Omental fat pad (tissue), 4 donors: ENCODE measurements around the gene DFFB. TPM values are rescaled to one million over a fixed set of nuclear protein-coding genes. Genes with fewer than 3 reads are reported as not detected.

ENCODE experiments used
- ATAC-seq: fragments of 150-250 bp; one replicate; pipeline ENCODE4 v1.9.1; 2016; ENCODE audit warnings: mild to moderate bottlenecking, moderate library complexity; ENCODE audit not compliant: low FRiP score
- DNase-seq: peaks from one replicate; pipeline ENCODE4 v3.0.0-alpha.2; 2019; ENCODE audit warnings: low spot score
- total RNA-seq, 4 donors: library from RNA; depleted of rRNA; stranded (reverse); fragments of >200 nt; gene quantifications; one replicate each; pipeline ENCODE4 v1.1.0, GENCODE V29; 2016
- TF ChIP-seq, protein P1 (sequence below), 3 donors: fragments of 450-650 bp; IDR thresholded peaks; one replicate each; pipeline ENCODE4 v1.5.1; 2016 to 2017; ENCODE audit warnings: antibody characterized with exemption in 3 of 3, mild to moderate bottlenecking in 3 of 3, moderate library complexity in 2 of 3

The DFFB gene
- total RNA-seq, 4 donors from 2014 or later = 4.6 to 16.2 (median 6.9) TPM

DNA sequence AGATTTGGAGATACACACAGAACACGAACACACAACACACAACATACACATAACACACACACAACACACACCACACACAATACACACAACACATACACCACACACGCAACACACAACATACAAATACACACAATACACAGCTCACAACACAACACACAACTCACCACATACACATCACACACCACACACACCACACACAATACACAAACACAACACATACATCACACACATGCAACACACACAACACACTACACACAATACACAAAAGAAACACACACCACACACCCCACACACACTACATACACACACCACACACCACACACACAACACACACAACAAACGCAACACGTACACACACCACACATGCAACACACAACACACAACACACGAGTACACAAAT lies 71.8 kb downstream of the DFFB start:
- TF ChIP-seq, protein P1, sequence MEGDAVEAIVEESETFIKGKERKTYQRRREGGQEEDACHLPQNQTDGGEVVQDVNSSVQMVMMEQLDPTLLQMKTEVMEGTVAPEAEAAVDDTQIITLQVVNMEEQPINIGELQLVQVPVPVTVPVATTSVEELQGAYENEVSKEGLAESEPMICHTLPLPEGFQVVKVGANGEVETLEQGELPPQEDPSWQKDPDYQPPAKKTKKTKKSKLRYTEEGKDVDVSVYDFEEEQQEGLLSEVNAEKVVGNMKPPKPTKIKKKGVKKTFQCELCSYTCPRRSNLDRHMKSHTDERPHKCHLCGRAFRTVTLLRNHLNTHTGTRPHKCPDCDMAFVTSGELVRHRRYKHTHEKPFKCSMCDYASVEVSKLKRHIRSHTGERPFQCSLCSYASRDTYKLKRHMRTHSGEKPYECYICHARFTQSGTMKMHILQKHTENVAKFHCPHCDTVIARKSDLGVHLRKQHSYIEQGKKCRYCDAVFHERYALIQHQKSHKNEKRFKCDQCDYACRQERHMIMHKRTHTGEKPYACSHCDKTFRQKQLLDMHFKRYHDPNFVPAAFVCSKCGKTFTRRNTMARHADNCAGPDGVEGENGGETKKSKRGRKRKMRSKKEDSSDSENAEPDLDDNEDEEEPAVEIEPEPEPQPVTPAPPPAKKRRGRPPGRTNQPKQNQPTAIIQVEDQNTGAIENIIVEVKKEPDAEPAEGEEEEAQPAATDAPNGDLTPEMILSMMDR (IDR thresholded peaks at IDR 0.05) = no peak

DNA sequence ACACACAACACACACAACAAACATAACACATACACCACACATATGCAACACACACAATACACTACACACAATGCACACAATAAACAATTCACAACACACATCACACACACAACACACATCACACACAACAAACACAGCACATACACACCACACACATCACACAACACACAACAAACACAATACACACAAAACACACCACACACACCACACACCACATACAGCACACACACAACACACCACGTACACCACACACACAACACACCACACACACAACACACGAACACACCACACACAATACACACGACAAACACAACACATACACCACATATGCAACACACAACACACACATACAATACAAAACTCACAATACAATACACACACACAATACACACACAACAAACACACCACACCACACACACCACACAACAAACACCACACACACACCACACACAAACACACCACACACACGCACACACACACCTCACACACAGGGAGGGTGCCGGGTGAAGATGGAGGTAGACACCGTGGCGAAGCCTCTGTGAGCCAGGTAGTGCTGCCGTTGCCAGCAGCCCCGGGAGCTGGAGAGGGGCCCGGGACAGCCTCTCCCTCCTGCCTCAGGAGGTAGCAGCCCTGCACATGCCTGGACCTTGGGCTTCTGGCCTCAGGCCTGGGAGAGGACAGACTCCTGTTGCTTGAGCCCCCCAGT lies 73.2 kb downstream of the DFFB start:
- no peak for ATAC-seq
- TF ChIP-seq, protein P1 (IDR thresholded peaks at IDR 0.05) = no peak
- DNase-seq = no peak

More for the DNA sequence above, 71.8 kb downstream of the DFFB start:
- DNase-seq (no peak), ATAC-seq (no peak)

DNA sequence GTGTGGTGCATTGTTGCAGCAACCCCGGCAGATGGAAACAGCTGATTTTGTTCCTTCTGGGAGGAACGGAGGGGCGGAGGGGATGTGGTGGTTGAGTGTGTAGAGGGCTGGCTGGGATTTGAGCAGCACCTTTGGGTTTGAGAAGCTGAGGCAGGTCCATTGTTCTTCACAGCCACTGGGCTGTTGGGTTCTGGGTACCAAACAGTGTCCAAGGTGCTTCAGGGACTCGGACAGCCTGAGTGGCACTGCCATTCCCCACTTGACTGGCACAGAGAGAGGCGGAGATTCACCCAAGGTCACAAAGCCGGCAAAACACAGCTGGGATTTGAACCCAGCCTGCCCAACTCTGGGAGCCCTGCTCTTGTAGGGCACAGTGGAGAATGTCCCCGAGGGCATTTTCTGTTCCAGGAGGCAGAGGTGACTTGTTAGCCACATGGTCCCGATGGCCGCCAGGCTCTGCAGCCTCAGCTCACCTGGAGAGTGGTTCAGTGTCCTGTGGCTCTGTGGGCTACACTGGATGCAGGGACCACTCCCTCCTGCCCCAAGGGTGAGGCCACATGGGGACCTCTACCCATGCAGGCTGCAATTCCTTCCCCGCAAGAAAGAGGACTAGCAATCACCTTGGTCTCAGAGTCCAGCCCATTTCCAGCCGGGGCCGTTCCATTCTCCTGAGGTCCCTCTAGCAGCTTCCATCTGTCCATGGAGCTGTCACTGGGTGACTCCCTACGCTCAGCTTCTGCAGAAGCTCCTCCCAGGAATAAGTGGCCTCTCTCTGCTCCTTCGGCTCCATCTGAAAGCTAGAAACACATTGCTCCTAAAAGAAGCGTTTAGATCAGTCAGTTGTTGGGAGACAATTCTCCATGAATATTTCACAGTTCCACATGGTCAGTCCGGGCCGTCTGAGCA lies 74.0 kb downstream of the DFFB start:
- TF ChIP-seq, protein P1 (IDR thresholded peaks at IDR 0.05) = no peak
- ATAC-seq (no peak), DNase-seq (no peak)

DNA sequence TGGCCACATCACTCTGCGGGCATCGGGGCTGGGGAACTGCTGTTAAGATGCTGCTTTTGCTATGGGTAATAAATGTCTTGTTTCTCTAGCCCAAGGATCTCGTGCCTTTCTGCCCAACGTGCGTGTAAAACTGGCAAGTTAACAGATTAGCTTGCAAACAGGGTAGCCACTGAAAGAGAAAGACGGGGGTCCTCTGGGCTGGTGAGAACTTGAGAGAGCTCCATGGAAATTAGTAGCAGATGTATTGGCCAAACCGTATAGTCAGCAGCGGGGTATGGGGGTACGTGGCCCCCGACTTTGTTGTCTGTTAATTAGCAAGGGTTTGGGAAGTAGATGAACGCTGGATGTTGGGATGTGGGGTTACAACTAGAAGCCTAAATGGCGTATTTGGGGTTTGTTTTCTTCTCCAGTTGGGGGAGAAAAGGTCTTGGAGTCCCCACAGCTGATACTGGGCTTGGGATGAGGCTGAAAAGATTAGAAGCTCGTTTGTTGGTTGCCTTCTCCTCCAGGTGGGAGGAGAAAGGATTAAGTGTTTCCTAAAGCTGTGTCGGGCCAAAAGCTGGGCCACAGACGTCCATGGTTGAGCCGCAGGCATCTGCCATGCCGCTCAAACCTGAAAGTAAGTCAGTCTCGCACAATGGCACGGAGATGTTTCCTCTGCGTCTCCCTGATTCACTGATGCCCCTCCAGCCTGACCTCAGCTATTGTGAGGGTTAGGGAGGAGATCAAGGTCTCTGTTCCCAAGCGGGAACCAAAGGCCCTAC lies 75.1 kb downstream of the DFFB start:
- DNase-seq (no peak), ATAC-seq (no peak)
- TF ChIP-seq, protein P1 (IDR thresholded peaks at IDR 0.05) = no peak

Other genes starting within 250 kb of the DFFB start
- 10 to 100 TPM; 13.2 to 60.1 (median 21.9) TPM for gene MEGF6, start 246.0 kb upstream of the DFFB start, total RNA-seq
- gene TPRG1L, start 232.5 kb upstream of the DFFB start, total RNA-seq = 10 to 100 TPM; 24.9 to 53.0 (median 37.4) TPM
- 10 to 100 TPM; 10.4 to 31.2 (median 15.5) TPM for gene WRAP73, start 207.4 kb upstream of the DFFB start, total RNA-seq
- gene TP73, start 205.0 kb upstream of the DFFB start, total RNA-seq = not detected
- gene CCDC27, start 105.0 kb upstream of the DFFB start, total RNA-seq = not detected
- gene SMIM1, start 84.7 kb upstream of the DFFB start, total RNA-seq = 1 to 10 TPM in 2 of 4 donors, not detected in 2; 4.3 to 4.6 TPM
- gene LRRC47, start 61.0 kb upstream of the DFFB start, total RNA-seq = 10 to 100 TPM; 21.6 to 33.5 (median 30.9) TPM
- 10 to 100 TPM; 20.2 to 31.7 (median 25.7) TPM for gene CEP104, start 265 bp upstream of the DFFB start, total RNA-seq
- gene C1orf174, start 42.8 kb downstream of the DFFB start, total RNA-seq = 10 to 100 TPM; 14.2 to 20.6 (median 19.0) TPM